Neural crest cell (in vitro differentiated cells): ENCODE results near the gene RAB40A. TPM values are rescaled to one million over a fixed set of nuclear protein-coding genes. Genes with fewer than 3 reads are reported as not detected.

Experiments
- total RNA-seq: library from RNA; stranded (reverse); gene quantifications from 2 replicates; pipeline ENCODE4 v1.2.1, GENCODE V29; 2021

RAB40A gene
- total RNA-seq, 1 donor from 2014 or later, result 0.70 TPM

Other genes with a start within 250 kb of the RAB40A start
- not detected in 2 replicates for gene TCEAL5, start 242.7 kb downstream of the RAB40A start, total RNA-seq
- gene BEX2, start 208.5 kb downstream of the RAB40A start, total RNA-seq, result 19.2 and 21.4 TPM in 2 replicates
- 15.3 and 18.9 TPM in 2 replicates for gene TCEAL7, start 189.2 kb downstream of the RAB40A start, total RNA-seq
- 42.8 and 46.4 TPM in 2 replicates for gene TCEAL9, start 163.0 kb downstream of the RAB40A start, total RNA-seq
- 310 and 334 TPM in 2 replicates for gene BEX3, start 143.0 kb downstream of the RAB40A start, total RNA-seq
- gene TCEAL4, start 66.0 kb upstream of the RAB40A start, total RNA-seq, result 46.5 and 51.7 TPM in 2 replicates
- gene TCEAL3, start 88.5 kb upstream of the RAB40A start, total RNA-seq, result 10.0 and 11.1 TPM in 2 replicates
- gene TCEAL1, start 109.5 kb upstream of the RAB40A start, total RNA-seq, result 12.2 and 13.0 TPM in 2 replicates
- gene MORF4L2, start 167.2 kb upstream of the RAB40A start, total RNA-seq, result 412 TPM in 2 replicates
- 2.0 TPM in 1 of 2 replicates, not detected in the other for gene TMEM31, start 191.4 kb upstream of the RAB40A start, total RNA-seq